HepG2 (cell line): ENCODE measurements around the gene SH3BP5. TPM values are rescaled to one million over a fixed set of nuclear protein-coding genes. Genes with fewer than 3 reads are reported as not detected.

Experiments used
- ATAC-seq: fragments of 200-7000 bp; cut with Tn5 transposase; 3 replicates; pipeline ENCODE4 v1.9.1; 2020; ENCODE audit warnings: mild to moderate bottlenecking, moderate library complexity
- BruUV-seq: library from RNA; stranded (reverse); fragments of 400-500 nt; replicated peaks from 2 replicates; lab custom pipeline; 2021; lab: Mats Ljungman, UMichigan
- CTCF ChIA-PET: fragments of 300-600 bp; formaldehyde crosslinking; extraction: SDS; loops from one replicate; lab custom pipeline; 2021; ENCODE audit warnings: low total read pairs, inconsistent platforms, low intra/inter-chr PET ratio; lab: Yijun Ruan, JAX
- POLR2A ChIA-PET: fragments of 350-600 bp; sonication (Branson Sonifier 250); formaldehyde crosslinking; loops from one replicate; lab custom pipeline; 2020; ENCODE audit warnings: antibody characterized with exemption, inconsistent platforms; lab: Yijun Ruan, JAX
- DNase-seq: peaks from one replicate; pipeline ENCODE4 v3.0.0-alpha.2; 2015; ENCODE audit warnings: low spot score
- FAIRE-seq: peaks from 3 replicates; lab custom pipeline; 2011; peaks lifted over from hg19 to GRCh38; lab: Jason Lieb, UNC
- H2AFZ ChIP-seq: one replicate; pipeline ENCODE4 v1.6.1; 2011; ENCODE audit warnings: low read length, inconsistent platforms
- H3K27ac ChIP-seq: fragments of 300-600 bp; 3 replicates; pipeline ENCODE4 v1.8.0; 2011; ENCODE audit warnings: mixed run types, mild to moderate bottlenecking, mixed read lengths, low read length, inconsistent platforms; ENCODE audit not compliant: insufficient read depth; ENCODE audit errors: extremely low read length
- H3K27me3 ChIP-seq, 2 experiments: fragments of 200-600 bp in 1 of 2; 2 replicates in 1 of 2; 3 replicates in 1 of 2; pipeline versions ENCODE4 v1.6.0 to v1.8.0; 2011; ENCODE audit warnings: low read length in 2 of 2, mild to moderate bottlenecking in 2 of 2, moderate library complexity in 2 of 2, inconsistent platforms in 1 of 2; ENCODE audit not compliant: insufficient read depth in 2 of 2, control insufficient read depth in 1 of 2
- H3K36me3 ChIP-seq, 2 experiments: fragments of 200-600 bp in 1 of 2; replicated peaks in 1 of 2; 2 replicates in 1 of 2; 3 replicates in 1 of 2; pipeline versions ENCODE4 v1.5.1 to v1.8.0; 2011; ENCODE audit warnings: low read length in 2 of 2, inconsistent platforms in 1 of 2; ENCODE audit not compliant: insufficient read depth in 2 of 2, control insufficient read depth in 1 of 2
- H3K4me1 ChIP-seq: 2 replicates; pipeline ENCODE4 v1.5.1; 2012; ENCODE audit warnings: low read length, inconsistent platforms; ENCODE audit not compliant: insufficient read depth
- H3K4me2 ChIP-seq: 2 replicates; pipeline ENCODE4 v1.6.0; 2011; ENCODE audit warnings: low read depth, low read length, inconsistent platforms
- H3K4me3 ChIP-seq, 3 experiments: fragments of 200-600 bp in 1 of 3; sonication (generic), shearing (Covaris generic) in 1 of 3; replicated peaks in 1 of 3; 2 replicates each; pipeline ENCODE4 v1.5.1; 2011 to 2016; ENCODE audit warnings: low read length in 3 of 3, inconsistent platforms in 2 of 3, low read depth in 2 of 3, mild to moderate bottlenecking in 2 of 3, control low read depth in 1 of 3, mixed read lengths in 1 of 3; ENCODE audit not compliant: insufficient read depth in 1 of 3
- H3K79me2 ChIP-seq: one replicate; pipeline ENCODE4 v1.6.1; 2011; ENCODE audit warnings: low read length, inconsistent platforms; ENCODE audit not compliant: insufficient read depth
- H3K9ac ChIP-seq: 2 replicates; pipeline ENCODE4 v1.6.0; 2011; ENCODE audit warnings: mild to moderate bottlenecking, low read depth, low read length, inconsistent platforms; ENCODE audit not compliant: insufficient read depth
- H3K9me3 ChIP-seq: 2 replicates; pipeline ENCODE4 v1.5.1; 2012; ENCODE audit warnings: mild to moderate bottlenecking, low read length
- H4K20me1 ChIP-seq: 2 replicates; pipeline ENCODE4 v1.6.0; 2011; ENCODE audit warnings: inconsistent platforms, mild to moderate bottlenecking, low read length, moderate library complexity; ENCODE audit not compliant: insufficient read depth
- BRCA1 ChIP-seq: sonication (generic); formaldehyde crosslinking; IDR thresholded peaks from 2 replicates; pipeline ENCODE4 v1.4.0; 2020; ENCODE audit warnings: missing genetic modification reagents
- KLF11 ChIP-seq: IDR thresholded peaks from 2 replicates; pipeline ENCODE4 v1.6.1; 2016; ENCODE audit warnings: missing compliant biosample characterization
- SIN3A ChIP-seq: IDR thresholded peaks from 2 replicates; pipeline ENCODE4 v1.6.1; 2011; ENCODE audit warnings: low read depth, mild to moderate bottlenecking, control low read depth, low read length, borderline replicate concordance
- SUZ12 ChIP-seq: fragments of 150-350 bp; IDR thresholded peaks from 2 replicates; pipeline ENCODE4 v1.6.1; 2014; ENCODE audit warnings: low read depth, low read length
- ZNF207 ChIP-seq: fragments of 450-650 bp; IDR thresholded peaks from 2 replicates; pipeline ENCODE4 v1.6.1; 2016; ENCODE audit warnings: antibody characterized with exemption, borderline replicate concordance
- ZNF749 ChIP-seq: sonication (generic); formaldehyde crosslinking; IDR thresholded peaks from 2 replicates; pipeline ENCODE4 v1.8.0; 2022; ENCODE audit warnings: mild to moderate bottlenecking, missing genetic modification reagents, moderate library complexity, borderline replicate concordance
- WGBS: methylation state at CpG from one replicate; pipeline ENCODE4 v1.1.6; 2017; ENCODE audit warnings: low lambda C conversion rate; 5-methylcytosine and 5-hydroxymethylcytosine counted together
- in situ Hi-C: cut with HindIII; loops from 2 replicates; pipeline ENCODE4 v1.10.0; 2017; ENCODE audit warnings: low pct_unique_long_range_greater_than_20kb; ENCODE audit not compliant: extremely low pct_ligation_motif_present
- intact Hi-C: fragments of 100-400 bp; cut with micrococcal nuclease; formaldehyde crosslinking; loops from one replicate; pipeline ENCODE4 v1.10.0; 2022; ENCODE audit not compliant: unreplicated experiment
- polyA plus RNA-seq, 8 experiments: library from polyadenylated mRNA; depleted of rRNA in 3 of 8; stranded (reverse) in 7 of 8; unstranded in 1 of 8; fragments of >200 nt; fragmentation: Illumina TruSeq in 4 of 8; extraction: Trizol in 4 of 8; gene quantifications; 2 replicates each; pipeline versions ENCODE4 v1.2.1 to v1.2.3, GENCODE V29; 2011 to 2016; ENCODE audit warnings: low read depth in 4 of 8, missing spikeins in 1 of 8, mixed read lengths in 1 of 8; ENCODE audit not compliant: insufficient read depth in 1 of 8
- total RNA-seq, 5 experiments: library from RNA; depleted of rRNA; stranded (reverse); fragments of >200 nt; fragmentation: Illumina TruSeq; extraction: Trizol; gene quantifications; 2 replicates each; pipeline ENCODE4 v1.2.3, GENCODE V29; 2016; ENCODE audit warnings: low read depth in 1 of 5
- TF ChIP-seq, protein P1 (sequence below): IDR thresholded peaks from 2 replicates; pipeline ENCODE4 v1.6.1; 2016; ENCODE audit warnings: missing genetic modification reagents, missing compliant biosample characterization
- TF ChIP-seq, protein P2 (sequence below): sonication (generic); formaldehyde crosslinking; IDR thresholded peaks from 2 replicates; pipeline ENCODE4 v1.4.0; 2020; ENCODE audit warnings: missing genetic modification reagents
- TF ChIP-seq, protein P3 (sequence below): IDR thresholded peaks from 2 replicates; pipeline ENCODE4 v1.6.1; 2018; ENCODE audit warnings: missing genetic modification reagents
- TF ChIP-seq, protein P4 (sequence below): sonication (generic); formaldehyde crosslinking; IDR thresholded peaks from 2 replicates; pipeline ENCODE4 v1.8.1; 2023; ENCODE audit warnings: mild to moderate bottlenecking, inconsistent platforms, moderate library complexity, missing genetic modification reagents, borderline replicate concordance

SH3BP5 gene
- total and polyA plus RNA-seq, 2 of the 13 experiments (the other 11 are each of a cell fraction or from before 2014, with no cell fraction given) = 0.09 to 0.16 TPM

DNA sequence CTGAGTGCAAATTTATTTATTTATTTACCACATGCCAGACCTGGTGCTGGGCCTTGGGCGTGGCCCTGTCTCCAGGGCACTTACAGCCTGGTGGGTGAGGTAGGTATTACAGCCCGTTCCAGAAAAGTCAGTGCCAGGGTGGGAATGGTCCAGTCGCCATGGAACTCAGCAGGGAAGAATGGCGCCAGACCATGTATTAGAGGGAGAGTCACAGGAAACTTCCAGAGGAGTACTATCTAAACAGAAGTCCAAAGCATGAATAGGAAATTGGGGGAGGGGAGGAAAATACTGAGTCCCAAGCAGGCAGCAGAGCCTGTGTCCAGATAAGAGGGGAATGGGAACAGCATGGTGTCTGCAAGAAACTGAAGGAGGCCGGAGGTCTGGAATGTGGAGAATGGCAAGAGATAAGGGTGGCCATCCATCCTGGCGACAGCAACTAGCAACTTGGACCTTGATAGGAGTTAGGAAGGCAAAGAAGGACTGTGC, 27.0 kb downstream of the SH3BP5 start:
- Histone ChIP-seq H3K27me3 (no peaks in the 10 kb centered on the region), H3K4me2 (no peak overlapping the region), H3K79me2 (no peaks in the 10 kb centered on the region), H3K9me3 (no peaks in the 10 kb centered on the region), H3K27ac (no peak overlapping the region), H3K4me1 (no peaks in the 10 kb centered on the region), H2AFZ (no peak overlapping the region), H3K36me3 (no peaks in the 10 kb centered on the region), H4K20me1 (no peaks in the 10 kb centered on the region), H3K4me3 (no peak overlapping the region), H3K9ac (no peak overlapping the region)
- intact Hi-C loops = no loop called here
- BruUV-seq = no TSS peak
- ATAC-seq = peak; percentile 79
- in situ Hi-C loops = no loop called here
- POLR2A ChIA-PET = no interaction called here
- no peak for DNase-seq
- no peak for FAIRE-seq
- whole genome bisulfite sequencing = 51% methylated on average over 5 of the region's 6 CpGs
- TF ChIP-seq SIN3A = no peak
- TF ChIP-seq KLF11 = no peak
- TF ChIP-seq SUZ12 = no peak
- no peak for TF ChIP-seq ZNF749 (CRISPR knock-in tag)
- TF ChIP-seq, protein P1, sequence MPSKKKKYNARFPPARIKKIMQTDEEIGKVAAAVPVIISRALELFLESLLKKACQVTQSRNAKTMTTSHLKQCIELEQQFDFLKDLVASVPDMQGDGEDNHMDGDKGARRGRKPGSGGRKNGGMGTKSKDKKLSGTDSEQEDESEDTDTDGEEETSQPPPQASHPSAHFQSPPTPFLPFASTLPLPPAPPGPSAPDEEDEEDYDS (CRISPR knock-in tag) = no peak
- TF ChIP-seq, protein P2, sequence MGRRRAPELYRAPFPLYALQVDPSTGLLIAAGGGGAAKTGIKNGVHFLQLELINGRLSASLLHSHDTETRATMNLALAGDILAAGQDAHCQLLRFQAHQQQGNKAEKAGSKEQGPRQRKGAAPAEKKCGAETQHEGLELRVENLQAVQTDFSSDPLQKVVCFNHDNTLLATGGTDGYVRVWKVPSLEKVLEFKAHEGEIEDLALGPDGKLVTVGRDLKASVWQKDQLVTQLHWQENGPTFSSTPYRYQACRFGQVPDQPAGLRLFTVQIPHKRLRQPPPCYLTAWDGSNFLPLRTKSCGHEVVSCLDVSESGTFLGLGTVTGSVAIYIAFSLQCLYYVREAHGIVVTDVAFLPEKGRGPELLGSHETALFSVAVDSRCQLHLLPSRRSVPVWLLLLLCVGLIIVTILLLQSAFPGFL (CRISPR knock-in tag) = no peak
- TF ChIP-seq ZNF207 = no peak
- TF ChIP-seq, protein P3, sequence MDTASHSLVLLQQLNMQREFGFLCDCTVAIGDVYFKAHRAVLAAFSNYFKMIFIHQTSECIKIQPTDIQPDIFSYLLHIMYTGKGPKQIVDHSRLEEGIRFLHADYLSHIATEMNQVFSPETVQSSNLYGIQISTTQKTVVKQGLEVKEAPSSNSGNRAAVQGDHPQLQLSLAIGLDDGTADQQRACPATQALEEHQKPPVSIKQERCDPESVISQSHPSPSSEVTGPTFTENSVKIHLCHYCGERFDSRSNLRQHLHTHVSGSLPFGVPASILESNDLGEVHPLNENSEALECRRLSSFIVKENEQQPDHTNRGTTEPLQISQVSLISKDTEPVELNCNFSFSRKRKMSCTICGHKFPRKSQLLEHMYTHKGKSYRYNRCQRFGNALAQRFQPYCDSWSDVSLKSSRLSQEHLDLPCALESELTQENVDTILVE (CRISPR knock-in tag) = no peak
- TF ChIP-seq, protein P4, sequence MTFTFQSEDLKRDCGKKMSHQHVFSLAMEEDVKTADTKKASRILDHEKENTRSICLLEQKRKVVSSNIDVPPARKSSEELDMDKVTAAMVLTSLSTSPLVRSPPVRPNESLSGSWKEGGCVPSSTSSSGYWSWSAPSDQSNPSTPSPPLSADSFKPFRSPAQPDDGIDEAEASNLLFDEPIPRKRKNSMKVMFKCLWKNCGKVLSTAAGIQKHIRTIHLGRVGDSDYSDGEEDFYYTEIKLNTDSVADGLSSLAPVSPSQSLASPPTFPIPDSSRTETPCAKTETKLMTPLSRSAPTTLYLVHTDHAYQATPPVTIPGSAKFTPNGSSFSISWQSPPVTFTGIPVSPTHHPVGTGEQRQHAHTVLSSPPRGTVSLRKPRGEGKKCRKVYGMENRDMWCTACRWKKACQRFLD = no peak
- no peak for TF ChIP-seq BRCA1 (CRISPR knock-in tag)
- CTCF ChIA-PET = no interaction called here
